ENCODE results near the gene GULP1. TPM values are rescaled to one million over a fixed set of nuclear protein-coding genes. Genes with fewer than 3 reads are reported as not detected.

Gene GULP1
- total RNA-seq, 4 donors from 2014 or later, result 6.4 to 44.1 (median 25.4) TPM

- in situ Hi-C loops (cut with MboI; ENCODE audit: low pct_ligation_motif_present in 1 of 4, low pct_unique_long_range_greater_than_20kb in 1 of 4, low sequenced_read_pairs in 3 of 4), result no loop called here
- H3K27me3 ChIP-seq, result no peaks in the 10 kb centered on the region
- H3K27ac ChIP-seq, result no peak overlapping the region
- no peak overlapping the region for H3K4me3 ChIP-seq
- WGBS, 2 donors (ENCODE audit: low coverage in 1 of 2), result 79 to 93% methylated on average over 2 of the region's 2 CpGs
- intact Hi-C loops (cut with DNase I; ENCODE audit: low total_unique reads), result no loop called here
- no peaks in the 10 kb centered on the region for H3K4me1 ChIP-seq
- no peaks in the 10 kb centered on the region for H3K9me3 ChIP-seq
- DNase-seq, result no peak
- H3K36me3 ChIP-seq, result no peaks in the 10 kb centered on the region
- no peak for TF ChIP-seq EP300 (IDR thresholded peaks at IDR 0.05; ENCODE audit: low read depth)
- no peak for TF ChIP-seq CTCF (IDR thresholded peaks at IDR 0.05)
- no peak for TF ChIP-seq POLR2A (IDR thresholded peaks at IDR 0.05)
- no peak for TF ChIP-seq POLR2AphosphoS5 (IDR thresholded peaks at IDR 0.05)
Measured at GRCh38 chr2:188267776-188268175, 23.9 kb upstream of the GULP1 start.

GRCh38 chr2:188269004-188269403, 22.7 kb upstream of the GULP1 start:
- DNase-seq, result no peak
- H3K9me3 ChIP-seq, result no peaks in the 10 kb centered on the region
- TF ChIP-seq POLR2AphosphoS5 (IDR thresholded peaks at IDR 0.05) (no peak), POLR2A (IDR thresholded peaks at IDR 0.05) (no peak), EP300 (IDR thresholded peaks at IDR 0.05; ENCODE audit: low read depth) (no peak), CTCF (IDR thresholded peaks at IDR 0.05) (no peak)
- H3K27ac ChIP-seq, result no peak overlapping the region
- no peaks in the 10 kb centered on the region for H3K36me3 ChIP-seq
- in situ Hi-C loops (cut with MboI; ENCODE audit: low pct_ligation_motif_present in 1 of 4, low pct_unique_long_range_greater_than_20kb in 1 of 4, low sequenced_read_pairs in 3 of 4), result no loop called here
- 61 to 85% methylated on average over 2 of the region's 2 CpGs for WGBS, 2 donors (ENCODE audit: low coverage in 1 of 2)
- intact Hi-C loops (cut with DNase I; ENCODE audit: low total_unique reads), result no loop called here
- no peaks in the 10 kb centered on the region for H3K4me1 ChIP-seq
- no peaks in the 10 kb centered on the region for H3K27me3 ChIP-seq
- no peak overlapping the region for H3K4me3 ChIP-seq

- no peak for DNase-seq
- intact Hi-C loops (cut with DNase I; ENCODE audit: low total_unique reads) (no loop called here), in situ Hi-C loops (cut with MboI; ENCODE audit: low pct_ligation_motif_present in 1 of 4, low pct_unique_long_range_greater_than_20kb in 1 of 4, low sequenced_read_pairs in 3 of 4) (no loop called here)
- WGBS, 2 donors (ENCODE audit: low coverage in 1 of 2), result 91 to 92% methylated on average over 2 of the region's 2 CpGs
- H3K36me3 ChIP-seq, result no peaks in the 10 kb centered on the region
- H3K9me3 ChIP-seq, result no peaks in the 10 kb centered on the region
- H3K4me1 ChIP-seq, result no peaks in the 10 kb centered on the region
- H3K27ac ChIP-seq, result no peak overlapping the region
- no peak overlapping the region for H3K4me3 ChIP-seq
- H3K27me3 ChIP-seq, result no peaks in the 10 kb centered on the region
- TF ChIP-seq EP300 (IDR thresholded peaks at IDR 0.05; ENCODE audit: low read depth) (no peak), POLR2A (IDR thresholded peaks at IDR 0.05) (no peak), CTCF (IDR thresholded peaks at IDR 0.05) (no peak), POLR2AphosphoS5 (IDR thresholded peaks at IDR 0.05) (no peak)
Measured at GRCh38 chr2:188272121-188272520, 19.6 kb upstream of the GULP1 start.

GRCh38 chr2:188274274-188274673, 17.4 kb upstream of the GULP1 start:
- H3K4me1 ChIP-seq, result no peaks in the 10 kb centered on the region
- H3K9me3 ChIP-seq, result no peaks in the 10 kb centered on the region
- no peaks in the 10 kb centered on the region for H3K27me3 ChIP-seq
- WGBS, 2 donors (ENCODE audit: low coverage in 1 of 2), result 70 to 84% methylated on average over 2 of the region's 2 CpGs
- intact Hi-C loops (cut with DNase I; ENCODE audit: low total_unique reads) (no loop called here), in situ Hi-C loops (cut with MboI; ENCODE audit: low pct_ligation_motif_present in 1 of 4, low pct_unique_long_range_greater_than_20kb in 1 of 4, low sequenced_read_pairs in 3 of 4) (no loop called here)
- TF ChIP-seq CTCF (IDR thresholded peaks at IDR 0.05) (no peak), EP300 (IDR thresholded peaks at IDR 0.05; ENCODE audit: low read depth) (no peak), POLR2AphosphoS5 (IDR thresholded peaks at IDR 0.05) (no peak), POLR2A (IDR thresholded peaks at IDR 0.05) (no peak)
- DNase-seq, result no peak
- H3K4me3 ChIP-seq, result no peak overlapping the region
- no peak overlapping the region for H3K27ac ChIP-seq
- no peaks in the 10 kb centered on the region for H3K36me3 ChIP-seq
